ENCODE data around the gene RNF223. TPM values are rescaled to one million over a fixed set of nuclear protein-coding genes. Genes with fewer than 3 reads are reported as not detected.

The RNF223 gene
- total and polyA plus RNA-seq, 11 donors, result not detected

DNA sequence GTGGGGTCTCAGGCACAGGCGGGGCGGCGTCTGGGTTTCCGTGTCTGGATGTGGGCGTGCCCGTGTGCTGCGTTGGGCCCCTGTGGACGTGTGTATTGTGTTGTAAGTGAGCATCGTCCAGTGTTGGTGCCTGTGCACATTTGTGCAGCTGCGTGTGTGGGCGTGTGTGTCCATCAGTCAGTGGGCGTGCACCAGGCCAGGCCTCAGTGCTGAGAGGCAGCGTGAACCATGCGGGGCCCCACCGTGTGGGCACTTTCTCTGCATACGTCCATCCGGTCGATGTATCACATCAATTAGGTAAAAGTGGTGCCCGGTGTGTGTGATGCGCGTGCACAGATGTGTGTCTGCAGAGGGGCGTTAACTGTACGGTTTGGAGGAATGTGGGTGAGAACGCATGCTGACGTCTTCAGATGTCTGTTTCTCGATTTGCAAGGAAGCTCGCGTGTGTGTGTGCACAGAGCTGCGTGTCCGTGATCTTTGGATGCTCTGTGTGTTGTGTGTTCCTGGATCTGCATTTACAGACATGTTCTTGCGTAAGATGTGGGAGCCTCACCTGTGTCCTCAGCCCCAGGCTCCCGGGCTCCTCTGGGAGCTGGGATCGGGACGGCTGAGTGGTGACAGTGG, 29.5 kb downstream of the RNF223 start:
- ATAC-seq, result no peak
- Histone ChIP-seq H3K36me3 (peaks cover 0 to 45% (median 5%) of the 10 kb centered on the region in 9 donors), H3K27me3 (peaks cover 0 to 11% (median 0%) of the 10 kb centered on the region in 9 donors), H3K27ac (no peak overlapping the region), H3K4me1 (peaks cover 4 to 15% (median 10%) of the 10 kb centered on the region in 12 donors), H3K9me3 (no peaks in the 10 kb centered on the region), H3K4me3 (no peak overlapping the region)
- intact Hi-C loops (cut with DNase I), result no loop called here
- no peak for DNase-seq
- no peak for TF ChIP-seq POLR2A (IDR thresholded peaks at IDR 0.05)
- TF ChIP-seq, protein P1, sequence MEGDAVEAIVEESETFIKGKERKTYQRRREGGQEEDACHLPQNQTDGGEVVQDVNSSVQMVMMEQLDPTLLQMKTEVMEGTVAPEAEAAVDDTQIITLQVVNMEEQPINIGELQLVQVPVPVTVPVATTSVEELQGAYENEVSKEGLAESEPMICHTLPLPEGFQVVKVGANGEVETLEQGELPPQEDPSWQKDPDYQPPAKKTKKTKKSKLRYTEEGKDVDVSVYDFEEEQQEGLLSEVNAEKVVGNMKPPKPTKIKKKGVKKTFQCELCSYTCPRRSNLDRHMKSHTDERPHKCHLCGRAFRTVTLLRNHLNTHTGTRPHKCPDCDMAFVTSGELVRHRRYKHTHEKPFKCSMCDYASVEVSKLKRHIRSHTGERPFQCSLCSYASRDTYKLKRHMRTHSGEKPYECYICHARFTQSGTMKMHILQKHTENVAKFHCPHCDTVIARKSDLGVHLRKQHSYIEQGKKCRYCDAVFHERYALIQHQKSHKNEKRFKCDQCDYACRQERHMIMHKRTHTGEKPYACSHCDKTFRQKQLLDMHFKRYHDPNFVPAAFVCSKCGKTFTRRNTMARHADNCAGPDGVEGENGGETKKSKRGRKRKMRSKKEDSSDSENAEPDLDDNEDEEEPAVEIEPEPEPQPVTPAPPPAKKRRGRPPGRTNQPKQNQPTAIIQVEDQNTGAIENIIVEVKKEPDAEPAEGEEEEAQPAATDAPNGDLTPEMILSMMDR (IDR thresholded peaks at IDR 0.05), result no peak
- WGBS, 4 donors, result 93 to 95% (median 94%) methylated on average over 25 to 34 of the region's 34 CpGs

DNA sequence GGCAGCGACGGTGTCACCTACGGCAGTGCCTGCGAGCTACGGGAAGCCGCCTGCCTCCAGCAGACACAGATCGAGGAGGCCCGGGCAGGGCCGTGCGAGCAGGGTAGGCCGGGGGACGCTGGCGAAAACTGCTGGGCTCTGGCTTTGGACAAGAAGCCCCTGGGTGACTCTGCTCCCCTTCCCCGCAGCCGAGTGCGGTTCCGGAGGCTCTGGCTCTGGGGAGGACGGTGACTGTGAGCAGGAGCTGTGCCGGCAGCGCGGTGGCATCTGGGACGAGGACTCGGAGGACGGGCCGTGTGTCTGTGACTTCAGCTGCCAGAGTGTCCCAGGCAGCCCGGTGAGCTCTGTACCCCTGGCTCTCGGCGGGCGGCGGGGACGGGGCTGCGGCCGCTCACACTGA, 30.2 kb downstream of the RNF223 start:
- no peak overlapping the region for H3K27ac ChIP-seq
- no peak for DNase-seq

GRCh38 chr1:1043411-1043810, 30.7 kb downstream of the RNF223 start:
- H3K27me3 ChIP-seq, result peaks cover 0 to 19% (median 0%) of the 10 kb centered on the region in 9 donors
- TF ChIP-seq, protein P1 (IDR thresholded peaks at IDR 0.05), result no peak
- no peak for TF ChIP-seq POLR2A (IDR thresholded peaks at IDR 0.05)
- intact Hi-C loops (cut with DNase I), result no loop called here
- WGBS, 4 donors, result 95 to 97% (median 95%) methylated on average over 24 to 27 of the region's 27 CpGs
- peaks cover 4 to 22% (median 12%) of the 10 kb centered on the region in 12 donors for H3K4me1 ChIP-seq
- no peak overlapping the region for H3K4me3 ChIP-seq
- DNase-seq (no peak), ATAC-seq (no peak)
- H3K36me3 ChIP-seq, result peaks cover 0 to 41% (median 5%) of the 10 kb centered on the region in 9 donors
- H3K9me3 ChIP-seq, result no peaks in the 10 kb centered on the region
- H3K27ac ChIP-seq, result no peak overlapping the region

More for the DNA sequence above, 30.2 kb downstream of the RNF223 start:
- intact Hi-C loops (cut with DNase I), result no loop called here
- H3K4me1 ChIP-seq, result peaks cover 4 to 21% (median 12%) of the 10 kb centered on the region in 12 donors
- H3K27me3 ChIP-seq, result peaks cover 0 to 17% (median 0%) of the 10 kb centered on the region in 9 donors
- H3K4me3 ChIP-seq, result no peak overlapping the region
- TF ChIP-seq POLR2A (IDR thresholded peaks at IDR 0.05), result no peak
- TF ChIP-seq, protein P1 (IDR thresholded peaks at IDR 0.05), result no peak
- ATAC-seq, result no peak
- WGBS, 4 donors, result 93 to 98% (median 95%) methylated on average over 11 to 33 of the region's 33 CpGs
- H3K36me3 ChIP-seq, result peaks cover 0 to 41% (median 5%) of the 10 kb centered on the region in 9 donors
- H3K9me3 ChIP-seq, result no peaks in the 10 kb centered on the region

- no peaks in the 10 kb centered on the region for H3K9me3 ChIP-seq
- no peak overlapping the region for H3K27ac ChIP-seq
- H3K4me3 ChIP-seq, result no peak overlapping the region
- intact Hi-C loops (cut with DNase I), result no loop called here
- ATAC-seq (no peak), DNase-seq (no peak)
- peaks cover 0 to 41% (median 5%) of the 10 kb centered on the region in 9 donors for H3K36me3 ChIP-seq
- H3K4me1 ChIP-seq, result peaks cover 4 to 22% (median 12%) of the 10 kb centered on the region in 12 donors
- H3K27me3 ChIP-seq, result peaks cover 0 to 25% (median 0%) of the 10 kb centered on the region in 9 donors
- TF ChIP-seq POLR2A (IDR thresholded peaks at IDR 0.05), result no peak
- TF ChIP-seq, protein P1 (IDR thresholded peaks at IDR 0.05), result no peak
- WGBS, 4 donors, result 80 to 93% (median 89%) methylated on average over 8 to 10 of the region's 10 CpGs
Observed at GRCh38 chr1:1042835-1043234, 31.3 kb downstream of the RNF223 start.
